IPS DF 6.9 (cell line): ENCODE results near the gene SLC20A1.
"Not testable (repeated sequence)": the region's sequence is repeated elsewhere in the genome, so short reads cannot be mapped to it uniquely, and the experiment has no call there.

Experiments used
- DNase-seq: peaks from one replicate; pipeline ENCODE4 v3.0.0-alpha.2; 2013; ENCODE audit warnings: low read depth, low spot score
- H3K27ac ChIP-seq: one replicate; pipeline ENCODE4 v1.5.1; 2013; ENCODE audit warnings: low read length, control low read depth
- H3K27me3 ChIP-seq: 2 replicates; pipeline ENCODE4 v1.6.1; 2013; ENCODE audit warnings: mild to moderate bottlenecking, low read length; ENCODE audit not compliant: control insufficient read depth, insufficient read depth
- H3K36me3 ChIP-seq: 2 replicates; pipeline ENCODE4 v1.6.1; 2013; ENCODE audit warnings: low read length; ENCODE audit not compliant: control insufficient read depth, insufficient read depth
- H3K4me1 ChIP-seq: 2 replicates; pipeline ENCODE4 v1.6.1; 2013; ENCODE audit warnings: low read length; ENCODE audit not compliant: control insufficient read depth, insufficient read depth
- H3K4me3 ChIP-seq: 2 replicates; pipeline ENCODE4 v1.5.1; 2013; ENCODE audit warnings: mild to moderate bottlenecking, low read length
- H3K9me3 ChIP-seq: 2 replicates; pipeline ENCODE4 v1.6.1; 2013; ENCODE audit warnings: low read length, inconsistent platforms; ENCODE audit not compliant: control insufficient read depth, insufficient read depth
- WGBS: extraction: QIAGEN DNeasy Blood & Tissue Kit; methylation state at CpG from one replicate; pipeline ENCODE4 v1.1.7; 2013; ENCODE audit warnings: mixed read lengths, missing lambda C conversion rate; ENCODE audit not compliant: insufficient read length, insufficient coverage; 5-methylcytosine and 5-hydroxymethylcytosine counted together

The SLC20A1 gene

GRCh38 chr2:112609320-112609719 lies 36.4 kb upstream of the SLC20A1 start:
- H3K36me3 ChIP-seq, H3K27me3 ChIP-seq, H3K4me1 ChIP-seq, DNase-seq, H3K9me3 ChIP-seq, H3K4me3 ChIP-seq, H3K27ac ChIP-seq: not testable (repeated sequence)
- no CpG with 5 or more reads among the region's 4 CpGs for WGBS

GRCh38 chr2:112612283-112612682 lies 33.5 kb upstream of the SLC20A1 start:
- not testable (repeated sequence) for H3K27ac ChIP-seq, H3K36me3 ChIP-seq, H3K27me3 ChIP-seq, DNase-seq, H3K4me3 ChIP-seq, H3K9me3 ChIP-seq, H3K4me1 ChIP-seq
- no CpG with 5 or more reads among the region's 1 CpG for WGBS

- WGBS = no CpG with 5 or more reads among the region's 13 CpGs
- no peak overlapping the region for H3K27ac ChIP-seq
- no peaks in the 10 kb centered on the region for H3K9me3 ChIP-seq
- H3K36me3 ChIP-seq = no peaks in the 10 kb centered on the region
- no peak overlapping the region for H3K4me3 ChIP-seq
- DNase-seq = no peak
- no peaks in the 10 kb centered on the region; the same call in 1 of the 2 replicates for H3K4me1 ChIP-seq
- H3K27me3 ChIP-seq = no peaks in the 10 kb centered on the region
These were observed 31.4 kb upstream of the SLC20A1 start for GRCh38 chr2:112614201-112614840.

GRCh38 chr2:112615051-112615450 lies 30.7 kb upstream of the SLC20A1 start:
- no peak for DNase-seq
- Histone ChIP-seq H3K4me1 (no peaks in the 10 kb centered on the region; the same call in 1 of the 2 replicates), H3K27ac (no peak overlapping the region), H3K36me3 (no peaks in the 10 kb centered on the region), H3K4me3 (no peak overlapping the region), H3K9me3 (no peaks in the 10 kb centered on the region), H3K27me3 (no peaks in the 10 kb centered on the region)
- no CpG with 5 or more reads among the region's 8 CpGs for WGBS

GRCh38 chr2:112615798-112616197 lies 29.9 kb upstream of the SLC20A1 start:
- not testable (repeated sequence) for H3K4me1 ChIP-seq, H3K27me3 ChIP-seq, H3K27ac ChIP-seq, H3K36me3 ChIP-seq, H3K9me3 ChIP-seq, H3K4me3 ChIP-seq, DNase-seq
- no CpG with 5 or more reads among the region's 2 CpGs for WGBS

- no peak for DNase-seq
- Histone ChIP-seq H3K36me3 (no peaks in the 10 kb centered on the region), H3K27me3 (no peaks in the 10 kb centered on the region), H3K4me1 (peaks cover 4% of the 10 kb centered on the region), H3K4me3 (no peak overlapping the region), H3K9me3 (no peaks in the 10 kb centered on the region), H3K27ac (no peak overlapping the region)
- WGBS = no CpG with 5 or more reads among the region's 6 CpGs
These were observed 27.4 kb upstream of the SLC20A1 start for GRCh38 chr2:112618383-112618782.

- H3K9me3 ChIP-seq = no peaks in the 10 kb centered on the region
- no peak overlapping the region for H3K4me3 ChIP-seq
- no CpG with 5 or more reads among the region's 22 CpGs for WGBS
- H3K4me1 ChIP-seq = peaks cover 4% of the 10 kb centered on the region
- H3K36me3 ChIP-seq = no peaks in the 10 kb centered on the region
- DNase-seq = no peak
- H3K27ac ChIP-seq = no peak overlapping the region
- no peaks in the 10 kb centered on the region for H3K27me3 ChIP-seq
These were observed 23.8 kb upstream of the SLC20A1 start for GRCh38 chr2:112621790-112622527.

GRCh38 chr2:112622528-112622849 lies 23.2 kb upstream of the SLC20A1 start:
- H3K27ac ChIP-seq = no peak overlapping the region
- no peak overlapping the region for H3K4me3 ChIP-seq
- peaks cover 4% of the 10 kb centered on the region for H3K4me1 ChIP-seq

GRCh38 chr2:112623913-112624777 lies 21.6 kb upstream of the SLC20A1 start:
- H3K9me3 ChIP-seq = no peaks in the 10 kb centered on the region
- H3K36me3 ChIP-seq = no peaks in the 10 kb centered on the region
- H3K4me1 ChIP-seq = peaks cover 4% of the 10 kb centered on the region
- no CpG with 5 or more reads among the region's 11 CpGs for WGBS
- H3K27ac ChIP-seq = no peak overlapping the region
- DNase-seq = no peak
- H3K27me3 ChIP-seq = no peaks in the 10 kb centered on the region
- no peak overlapping the region for H3K4me3 ChIP-seq

More at GRCh38 chr2:112622528-112622849, 23.2 kb upstream of the SLC20A1 start:
- no CpG with 5 or more reads among the region's 3 CpGs for WGBS
- H3K9me3 ChIP-seq = no peaks in the 10 kb centered on the region
- H3K27me3 ChIP-seq = no peaks in the 10 kb centered on the region
- no peak for DNase-seq
- H3K36me3 ChIP-seq = no peaks in the 10 kb centered on the region

- no peak overlapping the region for H3K27ac ChIP-seq
These were observed 20.1 kb upstream of the SLC20A1 start for GRCh38 chr2:112625474-112626114.

More at GRCh38 chr2:112625474-112626114, 20.1 kb upstream of the SLC20A1 start:
- DNase-seq = no peak
- Histone ChIP-seq H3K4me3 (no peak overlapping the region), H3K9me3 (no peaks in the 10 kb centered on the region), H3K27me3 (no peaks in the 10 kb centered on the region), H3K36me3 (no peaks in the 10 kb centered on the region), H3K4me1 (peaks cover 4% of the 10 kb centered on the region)
- no CpG with 5 or more reads among the region's 7 CpGs for WGBS
